ENCODE data around the gene KIFAP3.

DNA sequence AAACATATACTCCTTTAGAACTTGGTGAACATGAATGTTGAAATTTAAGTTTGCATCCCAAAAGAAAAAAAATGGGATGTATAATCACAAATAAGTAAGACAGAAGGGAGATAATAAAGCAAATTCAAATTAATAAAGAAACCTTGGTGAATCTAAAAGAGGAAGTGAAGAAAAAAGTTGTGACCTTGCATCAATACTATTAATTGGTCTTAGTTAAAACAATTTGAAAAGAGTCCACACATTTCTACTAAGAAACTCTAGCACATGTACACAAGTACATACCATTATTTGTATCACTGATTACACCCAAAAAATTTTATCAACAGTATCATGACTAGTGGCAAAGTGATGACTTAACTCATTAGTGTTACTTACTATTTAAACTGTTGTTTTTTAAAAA, 100.4 kb downstream of the KIFAP3 start:
- TF ChIP-seq, protein P1, sequence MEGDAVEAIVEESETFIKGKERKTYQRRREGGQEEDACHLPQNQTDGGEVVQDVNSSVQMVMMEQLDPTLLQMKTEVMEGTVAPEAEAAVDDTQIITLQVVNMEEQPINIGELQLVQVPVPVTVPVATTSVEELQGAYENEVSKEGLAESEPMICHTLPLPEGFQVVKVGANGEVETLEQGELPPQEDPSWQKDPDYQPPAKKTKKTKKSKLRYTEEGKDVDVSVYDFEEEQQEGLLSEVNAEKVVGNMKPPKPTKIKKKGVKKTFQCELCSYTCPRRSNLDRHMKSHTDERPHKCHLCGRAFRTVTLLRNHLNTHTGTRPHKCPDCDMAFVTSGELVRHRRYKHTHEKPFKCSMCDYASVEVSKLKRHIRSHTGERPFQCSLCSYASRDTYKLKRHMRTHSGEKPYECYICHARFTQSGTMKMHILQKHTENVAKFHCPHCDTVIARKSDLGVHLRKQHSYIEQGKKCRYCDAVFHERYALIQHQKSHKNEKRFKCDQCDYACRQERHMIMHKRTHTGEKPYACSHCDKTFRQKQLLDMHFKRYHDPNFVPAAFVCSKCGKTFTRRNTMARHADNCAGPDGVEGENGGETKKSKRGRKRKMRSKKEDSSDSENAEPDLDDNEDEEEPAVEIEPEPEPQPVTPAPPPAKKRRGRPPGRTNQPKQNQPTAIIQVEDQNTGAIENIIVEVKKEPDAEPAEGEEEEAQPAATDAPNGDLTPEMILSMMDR (IDR thresholded peaks at IDR 0.05; ENCODE audit: insufficient read depth, low read length, poor library complexity, severe bottlenecking), result no peak
- TF ChIP-seq EZH2phosphoT487 (conservative IDR thresholded peaks at IDR 0.05; ENCODE audit: low read length), result no peak

Data from SU-DHL-6 (cell line).